Keratinocyte (primary cell): ENCODE measurements around the gene CLTRN. TPM values are rescaled to one million over a fixed set of nuclear protein-coding genes. Genes with fewer than 3 reads are reported as not detected.
A peak's percentile ranks its signal among the peaks of the same experiment; 100 is the strongest.

Source experiments
- DNase-seq: peaks from one replicate; pipeline ENCODE4 v3.0.0-alpha.2; 2011; ENCODE audit warnings: low read depth, missing footprints, low spot score
- FAIRE-seq: peaks from 2 replicates; lab custom pipeline; 2011; peaks lifted over from hg19 to GRCh38; lab: Jason Lieb, UNC
- H2AFZ ChIP-seq: 2 replicates; pipeline ENCODE4 v1.6.0; 2012; ENCODE audit warnings: low read length, control low read depth, inconsistent platforms; ENCODE audit not compliant: control insufficient read depth
- H3K27ac ChIP-seq: 2 replicates; pipeline ENCODE4 v1.5.1; 2011; ENCODE audit warnings: low read length; ENCODE audit not compliant: control insufficient read depth, insufficient read depth
- H3K27me3 ChIP-seq: 3 replicates; pipeline ENCODE4 v1.6.0; 2011; ENCODE audit warnings: low read length; ENCODE audit not compliant: control insufficient read depth, insufficient read depth; ENCODE audit errors: extremely low read depth
- H3K36me3 ChIP-seq, 2 experiments: 2 replicates in 1 of 2; 3 replicates in 1 of 2; pipeline ENCODE4 v1.5.1; 2011; ENCODE audit warnings: low read length in 2 of 2, mild to moderate bottlenecking in 1 of 2; ENCODE audit not compliant: control insufficient read depth in 2 of 2, insufficient read depth in 2 of 2; ENCODE audit errors: extremely low read depth in 1 of 2
- H3K4me1 ChIP-seq: 3 replicates; pipeline ENCODE4 v1.5.1; 2011; ENCODE audit warnings: low read length; ENCODE audit not compliant: control insufficient read depth, insufficient read depth; ENCODE audit errors: extremely low read depth
- H3K4me2 ChIP-seq: 3 replicates; pipeline ENCODE4 v1.6.0; 2011; ENCODE audit warnings: low read depth, low read length; ENCODE audit not compliant: control insufficient read depth, insufficient read depth; ENCODE audit errors: extremely low read depth
- H3K4me3 ChIP-seq, 3 experiments: fragments of 200-600 bp in 1 of 3; sonication (generic) in 1 of 3; 2 replicates in 2 of 3; 3 replicates in 1 of 3; pipeline ENCODE4 v1.5.1; 2011 to 2016; ENCODE audit warnings: low read length in 3 of 3, mild to moderate bottlenecking in 3 of 3, control low read depth in 2 of 3, inconsistent platforms in 1 of 3, low read depth in 1 of 3, mixed read lengths in 1 of 3, mixed run types in 1 of 3, moderate library complexity in 1 of 3; ENCODE audit not compliant: control insufficient read depth in 2 of 3, insufficient read depth in 2 of 3; ENCODE audit errors: extremely low read depth in 1 of 3
- H3K79me2 ChIP-seq: 2 replicates; pipeline ENCODE4 v1.6.0; 2012; ENCODE audit warnings: low read length; ENCODE audit not compliant: control insufficient read depth, insufficient read depth
- H3K9ac ChIP-seq: 3 replicates; pipeline ENCODE4 v1.6.0; 2011; ENCODE audit warnings: low read length; ENCODE audit not compliant: control insufficient read depth, insufficient read depth; ENCODE audit errors: extremely low read depth
- H3K9me1 ChIP-seq: 3 replicates; pipeline ENCODE4 v1.6.0; 2011; ENCODE audit warnings: low read length; ENCODE audit not compliant: control insufficient read depth, insufficient read depth; ENCODE audit errors: extremely low read depth
- H3K9me3 ChIP-seq: 2 replicates; pipeline ENCODE4 v1.5.1; 2012; ENCODE audit warnings: low read depth, low read length; ENCODE audit not compliant: control insufficient read depth
- H4K20me1 ChIP-seq: 3 replicates; pipeline ENCODE4 v1.6.0; 2011; ENCODE audit warnings: low read length; ENCODE audit not compliant: control insufficient read depth, insufficient read depth; ENCODE audit errors: extremely low read depth
- EZH2 ChIP-seq: IDR thresholded peaks from one replicate; pipeline ENCODE4 v1.6.1; 2012; ENCODE audit warnings: inconsistent platforms, mild to moderate bottlenecking, low read length, moderate library complexity
- dilution Hi-C: fragments of 300-500 bp; cut with MboI; formaldehyde crosslinking; loops from one replicate; pipeline ENCODE4 v1.7.0; 2020; ENCODE audit warnings: low sequenced_read_pairs; ENCODE audit not compliant: extremely low pct_ligation_motif_present
- polyA plus RNA-seq, 5 experiments: library from polyadenylated mRNA; depleted of rRNA in 3 of 5; stranded (reverse) in 3 of 5; stranded (forward) in 1 of 5; unstranded in 1 of 5; fragments of >200 nt; gene quantifications; 1 replicate in 1 of 5; 2 replicates in 3 of 5; 3 replicates in 1 of 5; pipeline versions ENCODE4 v1.2.1 to v1.2.3, GENCODE V29; 2011 to 2012; ENCODE audit warnings: missing spikeins in 2 of 5, low read depth in 1 of 5, low replicate concordance in 1 of 5
- TF ChIP-seq, protein P1 (sequence below), 3 experiments: IDR thresholded peaks in 1 of 3; conservative IDR thresholded peaks in 1 of 3; optimal IDR thresholded peaks in 1 of 3; 2 replicates in 2 of 3; 3 replicates in 1 of 3; pipeline versions ENCODE3 to v1.5.1; 2011; ENCODE audit warnings: low read length in 3 of 3, mild to moderate bottlenecking in 3 of 3, moderate library complexity in 2 of 3, control low read depth in 1 of 3, inconsistent platforms in 1 of 3; ENCODE audit not compliant: insufficient read depth in 2 of 3; ENCODE audit errors: extremely low read depth in 1 of 3

Gene CLTRN
- polyA plus RNA-seq, 1 donor (not counting 4 experiments of a cell fraction or from before 2014, with no cell fraction given): 1.4 TPM

DNA sequence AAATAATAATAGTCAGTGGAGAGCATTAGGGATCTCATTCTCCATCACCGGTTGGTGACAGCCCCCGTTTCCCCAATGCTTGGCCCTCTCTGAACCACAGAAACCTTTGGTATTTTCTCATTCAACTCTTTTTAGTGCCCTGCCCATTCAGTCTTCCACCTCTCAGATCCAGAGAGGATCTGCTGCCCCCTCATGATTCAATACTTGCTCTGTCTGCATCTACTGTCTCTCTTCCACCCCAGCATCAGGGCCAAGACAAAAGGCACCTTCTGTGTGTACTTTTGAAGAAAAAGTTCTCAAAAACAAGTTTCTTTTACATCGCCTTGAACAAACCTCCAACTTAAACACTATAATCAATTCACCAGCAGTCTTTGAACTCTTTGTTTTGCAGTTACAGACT lies 19.3 kb downstream of the CLTRN start:
- FAIRE-seq: no peak
- dilution Hi-C loops: no loop called here

DNA sequence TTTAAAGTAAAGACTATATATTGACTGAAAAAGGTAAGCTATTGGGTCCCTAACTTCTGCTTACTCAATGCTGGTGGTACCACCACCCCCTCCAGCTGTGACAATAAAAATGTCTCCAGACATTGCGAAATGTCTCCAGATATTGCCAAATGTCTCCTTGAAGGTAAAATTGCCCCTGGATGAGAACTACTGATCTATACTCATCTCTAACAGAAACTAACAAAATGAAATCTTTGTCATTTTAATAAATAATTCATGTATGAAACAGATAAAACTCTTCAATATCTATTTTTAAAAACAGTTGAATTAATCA lies 20.1 kb downstream of the CLTRN start:
- dilution Hi-C loops: no loop called here
- FAIRE-seq: no peak
- no peak for DNase-seq

More for the DNA sequence above, 19.3 kb downstream of the CLTRN start:
- Histone ChIP-seq H3K4me2 (no peak overlapping the region), H4K20me1 (no peaks in the 10 kb centered on the region), H3K36me3 (no peaks in the 10 kb centered on the region), H3K27me3 (peaks cover 6% of the 10 kb centered on the region), H3K27ac (no peak overlapping the region), H2AFZ (no peak overlapping the region), H3K4me3 (no peak overlapping the region), H3K9me3 (no peaks in the 10 kb centered on the region), H3K79me2 (no peaks in the 10 kb centered on the region), H3K9ac (no peak overlapping the region), H3K4me1 (no peaks in the 10 kb centered on the region), H3K9me1 (no peaks in the 10 kb centered on the region)
- DNase-seq: no peak
- TF ChIP-seq, protein P1, sequence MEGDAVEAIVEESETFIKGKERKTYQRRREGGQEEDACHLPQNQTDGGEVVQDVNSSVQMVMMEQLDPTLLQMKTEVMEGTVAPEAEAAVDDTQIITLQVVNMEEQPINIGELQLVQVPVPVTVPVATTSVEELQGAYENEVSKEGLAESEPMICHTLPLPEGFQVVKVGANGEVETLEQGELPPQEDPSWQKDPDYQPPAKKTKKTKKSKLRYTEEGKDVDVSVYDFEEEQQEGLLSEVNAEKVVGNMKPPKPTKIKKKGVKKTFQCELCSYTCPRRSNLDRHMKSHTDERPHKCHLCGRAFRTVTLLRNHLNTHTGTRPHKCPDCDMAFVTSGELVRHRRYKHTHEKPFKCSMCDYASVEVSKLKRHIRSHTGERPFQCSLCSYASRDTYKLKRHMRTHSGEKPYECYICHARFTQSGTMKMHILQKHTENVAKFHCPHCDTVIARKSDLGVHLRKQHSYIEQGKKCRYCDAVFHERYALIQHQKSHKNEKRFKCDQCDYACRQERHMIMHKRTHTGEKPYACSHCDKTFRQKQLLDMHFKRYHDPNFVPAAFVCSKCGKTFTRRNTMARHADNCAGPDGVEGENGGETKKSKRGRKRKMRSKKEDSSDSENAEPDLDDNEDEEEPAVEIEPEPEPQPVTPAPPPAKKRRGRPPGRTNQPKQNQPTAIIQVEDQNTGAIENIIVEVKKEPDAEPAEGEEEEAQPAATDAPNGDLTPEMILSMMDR (optimal IDR thresholded peaks at IDR 0.05 in 1 of 3, IDR thresholded peaks at IDR 0.05 in 1 of 3, conservative IDR thresholded peaks at IDR 0.05 in 1 of 3; ENCODE audit: extremely low read depth in 1 of 3, insufficient read depth in 2 of 3, low read length in 3 of 3): peak in 1 of 3 experiments; percentile 20
- TF ChIP-seq EZH2: no peak

More for the DNA sequence above, 20.1 kb downstream of the CLTRN start:
- Histone ChIP-seq H3K79me2 (no peaks in the 10 kb centered on the region), H3K4me1 (no peaks in the 10 kb centered on the region), H3K4me2 (no peak overlapping the region), H2AFZ (no peak overlapping the region), H4K20me1 (no peaks in the 10 kb centered on the region), H3K9ac (no peak overlapping the region), H3K4me3 (no peak overlapping the region), H3K9me1 (no peaks in the 10 kb centered on the region), H3K27ac (no peak overlapping the region), H3K27me3 (peaks cover 6% of the 10 kb centered on the region), H3K36me3 (no peaks in the 10 kb centered on the region), H3K9me3 (no peaks in the 10 kb centered on the region)
- TF ChIP-seq EZH2: no peak
- TF ChIP-seq, protein P1 (optimal IDR thresholded peaks at IDR 0.05 in 1 of 3, IDR thresholded peaks at IDR 0.05 in 1 of 3, conservative IDR thresholded peaks at IDR 0.05 in 1 of 3; ENCODE audit: extremely low read depth in 1 of 3, insufficient read depth in 2 of 3, low read length in 3 of 3): no peak
